IPS-NIHi7 (cell line): ENCODE results near the gene PCSK7.
A peak's percentile ranks its signal among the peaks of the same experiment; 100 is the strongest.
"Not testable (repeated sequence)": the region's sequence is repeated elsewhere in the genome, so short reads cannot be mapped to it uniquely, and the experiment has no call there.

Source experiments
- DNase-seq: peaks from one replicate; pipeline ENCODE4 v3.0.0; 2012; ENCODE audit warnings: mixed read lengths; ENCODE audit errors: extremely low spot score

PCSK7 gene, protein sequence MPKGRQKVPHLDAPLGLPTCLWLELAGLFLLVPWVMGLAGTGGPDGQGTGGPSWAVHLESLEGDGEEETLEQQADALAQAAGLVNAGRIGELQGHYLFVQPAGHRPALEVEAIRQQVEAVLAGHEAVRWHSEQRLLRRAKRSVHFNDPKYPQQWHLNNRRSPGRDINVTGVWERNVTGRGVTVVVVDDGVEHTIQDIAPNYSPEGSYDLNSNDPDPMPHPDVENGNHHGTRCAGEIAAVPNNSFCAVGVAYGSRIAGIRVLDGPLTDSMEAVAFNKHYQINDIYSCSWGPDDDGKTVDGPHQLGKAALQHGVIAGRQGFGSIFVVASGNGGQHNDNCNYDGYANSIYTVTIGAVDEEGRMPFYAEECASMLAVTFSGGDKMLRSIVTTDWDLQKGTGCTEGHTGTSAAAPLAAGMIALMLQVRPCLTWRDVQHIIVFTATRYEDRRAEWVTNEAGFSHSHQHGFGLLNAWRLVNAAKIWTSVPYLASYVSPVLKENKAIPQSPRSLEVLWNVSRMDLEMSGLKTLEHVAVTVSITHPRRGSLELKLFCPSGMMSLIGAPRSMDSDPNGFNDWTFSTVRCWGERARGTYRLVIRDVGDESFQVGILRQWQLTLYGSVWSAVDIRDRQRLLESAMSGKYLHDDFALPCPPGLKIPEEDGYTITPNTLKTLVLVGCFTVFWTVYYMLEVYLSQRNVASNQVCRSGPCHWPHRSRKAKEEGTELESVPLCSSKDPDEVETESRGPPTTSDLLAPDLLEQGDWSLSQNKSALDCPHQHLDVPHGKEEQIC

DNA sequence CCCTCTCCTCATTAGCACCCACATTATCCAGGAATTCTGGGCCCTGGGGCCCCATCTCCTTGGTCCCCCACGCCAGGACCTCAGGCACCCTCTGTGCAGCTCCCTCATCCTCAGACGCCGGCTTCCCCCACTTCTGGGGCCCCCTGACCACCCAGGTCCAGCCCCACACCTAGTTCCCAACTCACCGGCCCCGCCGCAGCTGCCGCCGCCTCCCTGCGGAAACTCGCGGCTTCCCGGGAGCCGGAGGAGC, at the start of gene PCSK7:
PCSK7 (minus strand) TSS at position 232 of the 250 bp plus-strand sequence. CDS start 2,229 bp downstream, outside the sequence.
- no peak for DNase-seq

DNA sequence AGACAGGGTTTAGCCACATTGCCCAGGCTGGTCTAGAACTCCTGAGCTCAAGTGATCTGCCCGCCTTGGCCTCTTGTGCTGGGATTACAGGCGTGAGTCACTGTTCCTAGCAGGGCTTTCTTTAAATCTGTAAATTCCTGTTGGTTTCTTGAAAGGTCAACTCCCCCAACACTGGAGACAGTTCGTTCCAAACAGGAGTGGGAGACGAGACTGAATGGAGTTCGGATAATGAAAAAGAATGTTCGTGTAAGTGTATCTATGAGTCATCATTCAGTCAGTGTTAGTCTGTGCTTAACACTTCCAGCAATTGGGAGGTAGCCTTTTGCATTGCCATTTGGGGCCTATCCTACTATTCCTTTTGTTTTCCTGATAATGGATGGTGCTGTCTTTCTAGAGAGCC, 49.3 kb upstream of the PCSK7 start:
- DNase-seq = no peak

DNA sequence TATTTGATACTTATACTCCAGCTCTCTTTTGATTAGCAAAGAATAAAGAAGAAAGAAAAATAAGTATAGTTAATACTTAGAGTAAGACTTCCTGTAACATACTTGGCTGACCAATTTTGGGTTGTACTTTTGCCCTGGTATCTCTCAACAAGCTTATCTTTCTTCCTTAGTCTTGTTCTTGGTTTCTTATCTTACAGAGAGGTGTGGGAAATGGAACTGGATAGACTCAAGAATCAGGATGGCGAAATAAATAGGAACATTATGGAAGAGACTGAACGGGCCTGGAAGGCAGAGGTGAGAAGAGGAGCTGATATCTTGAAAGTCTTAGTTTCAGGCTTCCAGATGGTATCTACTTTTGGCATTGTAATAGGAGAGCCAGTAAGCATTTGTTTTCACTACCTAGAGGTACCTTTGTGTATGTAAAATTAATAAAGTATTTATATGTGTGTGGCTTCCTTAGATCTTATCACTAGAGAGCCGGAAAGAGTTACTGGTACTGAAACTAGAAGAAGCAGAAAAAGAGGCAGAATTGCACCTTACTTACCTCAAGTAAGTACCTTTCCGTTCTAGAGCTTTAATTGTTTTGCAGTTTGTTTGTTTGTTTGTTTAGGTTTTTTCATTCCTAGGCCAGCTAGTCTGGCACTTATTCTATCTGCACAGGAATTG, 48.0 kb upstream of the PCSK7 start:
- DNase-seq = no peak

- DNase-seq = no peak
Measured at GRCh38 chr11:117278347-117278746, 46.5 kb upstream of the PCSK7 start.

GRCh38 chr11:117273550-117274289, 41.8 kb upstream of the PCSK7 start:
- peak; percentile 40 for DNase-seq

DNA sequence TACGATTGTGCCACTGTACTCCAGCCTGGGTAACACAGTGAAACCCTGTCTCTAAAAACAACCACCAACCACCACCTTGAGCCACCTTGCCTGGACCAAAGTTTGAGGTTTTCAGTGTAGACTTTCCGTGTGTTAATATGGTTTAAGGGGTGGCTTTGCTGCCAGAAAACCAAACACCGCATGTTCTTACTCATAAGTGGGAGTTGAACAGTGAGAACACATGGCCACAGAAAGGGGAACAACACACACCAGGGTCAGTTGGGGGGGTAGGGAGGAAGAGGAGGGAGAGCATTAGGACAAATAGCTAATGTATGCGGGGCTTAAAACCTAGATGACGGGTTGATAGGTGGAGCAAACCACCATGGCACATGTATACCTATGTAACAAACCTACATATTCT, 40.3 kb upstream of the PCSK7 start:
- not testable (repeated sequence) for DNase-seq

GRCh38 chr11:117271208-117271607, 39.3 kb upstream of the PCSK7 start:
- no peak for DNase-seq

DNA sequence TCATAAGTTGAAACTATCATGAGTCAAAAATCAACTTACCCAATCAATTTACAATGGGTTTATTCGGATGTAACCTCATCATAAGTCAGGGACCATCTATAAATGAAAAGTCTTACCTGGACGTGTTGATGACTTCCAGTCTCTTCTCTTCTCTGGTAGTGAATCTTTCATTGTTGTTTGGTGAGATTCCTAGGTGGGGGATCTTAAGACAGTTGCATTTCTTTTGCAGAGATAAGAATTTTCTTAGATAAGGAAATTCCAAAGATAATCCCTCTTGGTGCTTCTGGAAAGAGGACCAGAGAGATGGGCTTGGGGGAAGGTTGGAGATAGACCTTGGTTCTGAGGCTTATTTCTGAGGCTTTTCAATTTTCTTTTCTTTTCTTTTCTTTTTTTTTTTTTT, 38.0 kb upstream of the PCSK7 start:
- no peak for DNase-seq

GRCh38 chr11:117265745-117266144, 33.9 kb upstream of the PCSK7 start:
- no peak for DNase-seq

DNA sequence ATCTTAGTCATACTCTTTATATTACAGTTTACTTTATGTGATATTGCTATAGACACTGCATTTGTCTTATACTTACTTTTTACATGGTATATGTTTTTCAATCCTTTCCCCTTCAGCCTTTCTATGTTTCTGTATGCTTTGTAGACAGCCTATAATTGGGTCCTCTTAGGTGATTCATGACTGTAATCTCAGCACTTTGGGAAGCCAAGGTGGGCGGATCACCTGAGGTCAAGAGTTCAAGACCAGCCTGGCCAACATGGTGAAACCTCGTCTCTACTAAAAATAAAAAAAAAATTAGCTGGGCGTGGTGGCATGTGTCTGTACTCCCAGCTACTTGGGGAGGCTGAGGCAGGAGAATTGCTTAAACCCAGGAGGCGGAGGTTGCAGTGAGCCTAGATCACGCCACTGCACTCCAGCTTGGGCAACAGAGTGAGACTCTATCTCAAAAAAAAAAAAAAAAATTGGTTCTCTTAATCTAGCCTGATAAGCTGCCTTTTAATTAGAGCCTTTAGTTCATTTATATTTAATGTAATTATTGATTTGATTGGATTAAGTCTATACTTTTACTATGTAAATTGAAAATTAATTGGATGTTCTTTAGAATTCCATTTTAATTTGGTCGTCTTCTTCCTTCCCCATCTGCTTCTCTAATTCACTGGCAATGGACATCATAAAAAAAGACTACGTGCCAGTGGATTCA, 32.9 kb upstream of the PCSK7 start:
- DNase-seq = not testable (repeated sequence)

- DNase-seq = no peak
Measured at GRCh38 chr11:117259417-117259816, 27.5 kb upstream of the PCSK7 start.

GRCh38 chr11:117258576-117258975, 26.7 kb upstream of the PCSK7 start:
- DNase-seq = no peak

DNA sequence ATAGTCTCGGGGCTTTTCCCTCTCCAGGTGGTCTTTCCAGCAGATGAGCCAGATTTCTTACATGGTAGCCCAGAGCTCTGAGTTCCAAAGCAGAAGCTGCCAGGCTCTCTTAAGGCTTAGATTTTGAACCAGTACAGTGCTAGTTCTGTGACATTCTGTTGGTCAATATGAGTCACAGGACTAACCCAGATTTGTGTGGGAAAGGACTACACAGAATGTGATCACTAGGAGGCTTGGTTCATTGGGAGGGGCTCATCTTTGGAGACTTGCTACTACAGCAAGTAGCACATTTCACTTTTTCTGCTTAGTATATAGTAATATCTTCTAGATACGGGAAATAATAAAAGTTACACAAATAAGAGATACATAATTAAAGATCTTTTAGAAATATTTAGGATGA, 24.7 kb upstream of the PCSK7 start:
- no peak for DNase-seq

DNA sequence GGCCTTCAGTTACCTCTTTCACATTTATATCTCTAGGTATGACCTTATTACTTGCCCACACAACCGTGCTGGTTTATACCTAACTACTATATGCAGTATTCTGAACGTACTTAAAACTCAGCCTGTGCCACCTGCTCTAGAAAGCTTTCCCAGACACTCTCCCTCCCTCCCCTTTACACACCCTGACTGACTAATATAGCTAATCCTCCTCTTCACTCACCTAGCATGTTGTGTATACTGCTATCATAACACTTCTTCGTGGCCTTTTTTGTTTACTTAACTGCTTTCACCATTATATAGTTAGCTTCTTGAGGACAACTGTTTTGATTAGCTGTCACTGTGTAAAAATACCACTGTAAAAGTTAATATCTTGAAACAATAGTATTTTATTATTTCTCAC, 24.1 kb upstream of the PCSK7 start:
- no peak for DNase-seq

GRCh38 chr11:117251506-117251905, 19.6 kb upstream of the PCSK7 start:
- no peak for DNase-seq

DNA sequence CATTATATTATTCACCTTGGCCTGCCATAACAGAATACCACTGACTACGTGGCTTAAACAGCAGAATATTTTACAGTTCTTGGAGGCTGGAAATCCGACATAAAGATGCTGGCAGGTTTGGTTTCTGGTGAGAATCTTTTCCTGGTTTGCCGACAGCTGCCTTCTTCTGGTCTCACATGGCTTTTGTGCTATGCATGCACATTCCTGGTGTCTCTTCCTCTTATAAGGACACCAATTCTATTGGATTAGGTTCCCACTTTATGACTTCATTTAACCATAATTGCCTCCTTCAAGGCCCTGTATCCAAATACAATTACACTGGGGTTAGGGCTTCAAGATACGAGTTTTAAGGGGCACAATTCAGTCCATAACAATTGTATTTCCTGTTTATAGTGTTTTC, 17.7 kb upstream of the PCSK7 start:
- DNase-seq = no peak

- DNase-seq = no peak
Measured at GRCh38 chr11:117248341-117248740, 16.5 kb upstream of the PCSK7 start.

- DNase-seq = no peak
Measured at GRCh38 chr11:117239295-117239694, 7.4 kb upstream of the PCSK7 start.

DNA sequence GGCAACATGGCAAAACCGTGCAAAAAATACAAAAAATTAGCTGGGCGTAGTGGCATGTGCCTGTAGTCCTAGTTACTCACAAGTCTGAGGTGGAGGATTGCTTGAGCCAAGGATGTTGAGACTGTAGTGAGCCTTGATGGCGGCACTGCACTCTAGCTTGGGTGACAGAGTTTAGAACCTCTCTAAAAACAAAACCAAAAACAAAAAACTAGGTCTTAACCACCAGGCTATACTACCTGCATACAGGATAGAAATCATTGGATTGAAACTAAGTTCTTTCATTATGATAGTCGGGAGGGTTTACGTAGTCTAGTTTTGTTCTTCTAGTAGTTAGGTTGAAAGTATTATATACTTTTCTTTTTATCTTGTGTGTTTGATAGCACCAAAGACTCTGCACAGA, 6.3 kb upstream of the PCSK7 start:
- DNase-seq = no peak

- DNase-seq = peak; percentile 63
Measured at GRCh38 chr11:117232911-117233409, 1.1 kb upstream of the PCSK7 start.
